ENCODE data around the gene CREB5. TPM values are rescaled to one million over a fixed set of nuclear protein-coding genes. Genes with fewer than 3 reads are reported as not detected.

Gene CREB5
- total RNA-seq, 3 donors from 2014 or later, result 17.3 to 19.7 (median 18.0) TPM

- TF ChIP-seq POLR2AphosphoS5 (IDR thresholded peaks at IDR 0.05) (no peak), CTCF (IDR thresholded peaks at IDR 0.05) (no peak), POLR2A (IDR thresholded peaks at IDR 0.05) (no peak)
- Histone ChIP-seq H3K27ac (no peak overlapping the region), H3K27me3 (no peaks in the 10 kb centered on the region), H3K9me3 (no peaks in the 10 kb centered on the region), H3K4me3 (no peak overlapping the region), H3K36me3 (no peaks in the 10 kb centered on the region), H3K4me1 (no peaks in the 10 kb centered on the region)
- intact Hi-C loops (cut with DNase I; ENCODE audit: low total_unique reads), result no loop called here
- DNase-seq (ENCODE audit: low spot score in 2 of 2), result no peak
These were observed 459.3 kb downstream of the CREB5 start for GRCh38 chr7:28871631-28872030.

- H3K4me3 ChIP-seq, result no peak overlapping the region
- intact Hi-C loops (cut with DNase I; ENCODE audit: low total_unique reads), result no loop called here
- no peak overlapping the region for H3K27ac ChIP-seq
- H3K4me1 ChIP-seq, result no peaks in the 10 kb centered on the region
- no peaks in the 10 kb centered on the region for H3K27me3 ChIP-seq
- H3K9me3 ChIP-seq, result no peaks in the 10 kb centered on the region
- TF ChIP-seq CTCF (IDR thresholded peaks at IDR 0.05) (no peak), POLR2A (IDR thresholded peaks at IDR 0.05) (no peak), POLR2AphosphoS5 (IDR thresholded peaks at IDR 0.05) (no peak)
- no peak for DNase-seq (ENCODE audit: low spot score in 2 of 2)
- H3K36me3 ChIP-seq, result no peaks in the 10 kb centered on the region
These were observed 459.9 kb downstream of the CREB5 start for GRCh38 chr7:28872226-28872625.

- H3K36me3 ChIP-seq, result no peaks in the 10 kb centered on the region
- H3K27me3 ChIP-seq, result no peaks in the 10 kb centered on the region
- H3K9me3 ChIP-seq, result no peaks in the 10 kb centered on the region
- H3K27ac ChIP-seq, result no peak overlapping the region
- DNase-seq (ENCODE audit: low spot score in 2 of 2), result no peak
- TF ChIP-seq POLR2AphosphoS5 (IDR thresholded peaks at IDR 0.05), result no peak
- no peak for TF ChIP-seq POLR2A (IDR thresholded peaks at IDR 0.05)
- TF ChIP-seq CTCF (IDR thresholded peaks at IDR 0.05), result no peak
- intact Hi-C loops (cut with DNase I; ENCODE audit: low total_unique reads), result no loop called here
- H3K4me1 ChIP-seq, result no peaks in the 10 kb centered on the region
- no peak overlapping the region for H3K4me3 ChIP-seq
These were observed 461.0 kb downstream of the CREB5 start for GRCh38 chr7:28873365-28873764.

- Histone ChIP-seq H3K4me1 (no peaks in the 10 kb centered on the region), H3K27ac (no peak overlapping the region), H3K36me3 (no peaks in the 10 kb centered on the region), H3K4me3 (no peak overlapping the region), H3K27me3 (no peaks in the 10 kb centered on the region), H3K9me3 (no peaks in the 10 kb centered on the region)
- intact Hi-C loops (cut with DNase I; ENCODE audit: low total_unique reads), result no loop called here
- no peak for TF ChIP-seq CTCF (IDR thresholded peaks at IDR 0.05)
- TF ChIP-seq POLR2AphosphoS5 (IDR thresholded peaks at IDR 0.05), result no peak
- TF ChIP-seq POLR2A (IDR thresholded peaks at IDR 0.05), result no peak
- DNase-seq (ENCODE audit: low spot score in 2 of 2), result no peak
These were observed 461.7 kb downstream of the CREB5 start for GRCh38 chr7:28874001-28874400.

Other genes starting within 250 kb of the CREB5 start
- gene JAZF1, start 231.7 kb upstream of the CREB5 start, total RNA-seq, result 10 to 100 TPM in 2 of 3 donors, 1 to 10 TPM in 1; 8.6 to 27.4 (median 10.5) TPM

Measured in breast epithelium (tissue), 4 donors.